Endodermal cell (in vitro differentiated cells): ENCODE results near the gene CZIB. TPM values are rescaled to one million over a fixed set of nuclear protein-coding genes. Genes with fewer than 3 reads are reported as not detected.

Experiments
- DNase-seq: peaks from one replicate; pipeline ENCODE4 v3.0.0-alpha.2; 2017
- H3K27ac ChIP-seq: 2 replicates; pipeline ENCODE4 v1.5.1; 2013; ENCODE audit warnings: mild to moderate bottlenecking, low read depth, low read length, moderate library complexity
- H3K27me3 ChIP-seq: 2 replicates; pipeline ENCODE4 v1.6.1; 2013; ENCODE audit warnings: mild to moderate bottlenecking, low read length, moderate library complexity; ENCODE audit not compliant: insufficient read depth, control insufficient read depth, poor library complexity, severe bottlenecking
- H3K36me3 ChIP-seq: 2 replicates; pipeline ENCODE4 v1.7.0; 2013; ENCODE audit warnings: mild to moderate bottlenecking, low read length, moderate library complexity; ENCODE audit not compliant: control insufficient read depth, insufficient read depth
- H3K4me1 ChIP-seq: one replicate; pipeline ENCODE4 v1.7.0; 2013; ENCODE audit warnings: low read length; ENCODE audit not compliant: control insufficient read depth, insufficient read depth
- H3K4me3 ChIP-seq: 2 replicates; pipeline ENCODE4 v1.5.1; 2013; ENCODE audit warnings: mild to moderate bottlenecking, low read length, moderate library complexity
- H3K9ac ChIP-seq: 2 replicates; pipeline ENCODE4 v1.6.1; 2013; ENCODE audit warnings: mild to moderate bottlenecking, low read length, moderate library complexity; ENCODE audit not compliant: poor library complexity, severe bottlenecking; ENCODE audit errors: extremely low read depth
- H3K9me3 ChIP-seq: 2 replicates; pipeline ENCODE4 v1.6.1; 2013; ENCODE audit warnings: mild to moderate bottlenecking, low read length, moderate library complexity; ENCODE audit not compliant: control insufficient read depth
- H3K27ac Mint-ChIP-seq: 2 replicates; pipeline ENCODE4 v1.8.0; 2020; ENCODE audit warnings: mixed read lengths
- H3K27me3 Mint-ChIP-seq: 2 replicates; pipeline ENCODE4 v1.8.0; 2021; ENCODE audit warnings: mild to moderate bottlenecking, mixed read lengths; ENCODE audit not compliant: insufficient read depth
- H3K36me3 Mint-ChIP-seq: 2 replicates; pipeline ENCODE4 v1.8.0; 2020; ENCODE audit warnings: low read depth, mixed read lengths
- H3K4me1 Mint-ChIP-seq: 2 replicates; pipeline ENCODE4 v1.8.0; 2020; ENCODE audit warnings: mixed read lengths
- H3K4me3 Mint-ChIP-seq: 2 replicates; pipeline ENCODE4 v1.8.0; 2020; ENCODE audit warnings: mild to moderate bottlenecking, moderate library complexity, mixed read lengths
- H3K9me3 Mint-ChIP-seq: 2 replicates; pipeline ENCODE4 v1.8.0; 2020; ENCODE audit warnings: mild to moderate bottlenecking, mixed read lengths
- WGBS, 2 experiments: methylation state at CpG; one replicate each; pipeline versions ENCODE4 v1.1.5 to v1.1.7; 2013; ENCODE audit warnings: missing lambda C conversion rate in 2 of 2, mixed read lengths in 1 of 2; ENCODE audit not compliant: insufficient coverage in 1 of 2, insufficient read length in 1 of 2; 5-methylcytosine and 5-hydroxymethylcytosine counted together
- total RNA-seq, 2 donors: library from RNA; stranded (reverse); fragmentation: NEBNext Ultra II Directional in 1 of 2; extraction: Animal tissue kit (Norgen Biotek cat#: 25700) in 1 of 2; gene quantifications; 2 replicates in 1 of 2; 3 replicates in 1 of 2; pipeline ENCODE4 v1.2.1, GENCODE V29; 2021
- TF ChIP-seq, protein P1 (sequence below): fragments of 200-600 bp; sonication (generic); conservative IDR thresholded peaks from 2 replicates; pipeline ENCODE4 v1.5.0; 2021; ENCODE audit warnings: antibody characterized with exemption, mild to moderate bottlenecking

Gene CZIB
- total RNA-seq, 2 donors from 2014 or later = 64.4 to 74.2 TPM

DNA sequence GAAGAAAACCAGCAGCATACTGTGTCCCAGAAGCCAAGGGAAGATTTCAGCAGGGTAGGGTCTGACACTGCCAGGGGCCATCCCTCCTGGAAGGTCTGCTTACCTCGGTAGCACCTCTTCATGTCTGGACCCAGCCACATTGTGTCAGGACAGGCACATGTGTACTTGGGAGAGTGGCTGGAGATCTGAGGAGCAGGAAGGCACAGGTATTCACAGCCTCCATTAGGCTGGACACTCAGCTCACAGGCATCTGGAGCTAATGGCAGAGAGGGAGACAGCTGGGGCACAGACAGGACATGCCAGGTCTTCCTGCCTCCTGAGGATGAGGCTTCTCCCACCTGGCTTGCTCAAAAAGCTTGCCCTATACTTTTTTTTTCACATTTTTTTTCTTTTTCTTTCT is 37.8 kb upstream of the CZIB start:
- no peak overlapping the region for H3K4me3 ChIP-seq
- no peaks in the 10 kb centered on the region for H3K27me3 ChIP-seq
- H3K9me3 Mint-ChIP-seq = no peaks in the 10 kb centered on the region
- no peaks in the 10 kb centered on the region for H3K4me1 ChIP-seq
- H3K27ac ChIP-seq = no peak overlapping the region
- H3K36me3 ChIP-seq = peaks cover 78% of the 10 kb centered on the region
- H3K27me3 Mint-ChIP-seq = no peaks in the 10 kb centered on the region
- no peak overlapping the region for H3K4me3 Mint-ChIP-seq
- TF ChIP-seq, protein P1, sequence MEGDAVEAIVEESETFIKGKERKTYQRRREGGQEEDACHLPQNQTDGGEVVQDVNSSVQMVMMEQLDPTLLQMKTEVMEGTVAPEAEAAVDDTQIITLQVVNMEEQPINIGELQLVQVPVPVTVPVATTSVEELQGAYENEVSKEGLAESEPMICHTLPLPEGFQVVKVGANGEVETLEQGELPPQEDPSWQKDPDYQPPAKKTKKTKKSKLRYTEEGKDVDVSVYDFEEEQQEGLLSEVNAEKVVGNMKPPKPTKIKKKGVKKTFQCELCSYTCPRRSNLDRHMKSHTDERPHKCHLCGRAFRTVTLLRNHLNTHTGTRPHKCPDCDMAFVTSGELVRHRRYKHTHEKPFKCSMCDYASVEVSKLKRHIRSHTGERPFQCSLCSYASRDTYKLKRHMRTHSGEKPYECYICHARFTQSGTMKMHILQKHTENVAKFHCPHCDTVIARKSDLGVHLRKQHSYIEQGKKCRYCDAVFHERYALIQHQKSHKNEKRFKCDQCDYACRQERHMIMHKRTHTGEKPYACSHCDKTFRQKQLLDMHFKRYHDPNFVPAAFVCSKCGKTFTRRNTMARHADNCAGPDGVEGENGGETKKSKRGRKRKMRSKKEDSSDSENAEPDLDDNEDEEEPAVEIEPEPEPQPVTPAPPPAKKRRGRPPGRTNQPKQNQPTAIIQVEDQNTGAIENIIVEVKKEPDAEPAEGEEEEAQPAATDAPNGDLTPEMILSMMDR = no peak
- peaks cover 67% of the 10 kb centered on the region for H3K36me3 Mint-ChIP-seq
- no peak overlapping the region for H3K9ac ChIP-seq
- no peaks in the 10 kb centered on the region for H3K9me3 ChIP-seq
- H3K27ac Mint-ChIP-seq = no peak overlapping the region
- no peak for DNase-seq
- WGBS, 2 experiments = 88% methylated on average over 1 of the region's 1 CpG; no CpG with 5 or more reads in 1 of the 2 experiments
- H3K4me1 Mint-ChIP-seq = no peaks in the 10 kb centered on the region

DNA sequence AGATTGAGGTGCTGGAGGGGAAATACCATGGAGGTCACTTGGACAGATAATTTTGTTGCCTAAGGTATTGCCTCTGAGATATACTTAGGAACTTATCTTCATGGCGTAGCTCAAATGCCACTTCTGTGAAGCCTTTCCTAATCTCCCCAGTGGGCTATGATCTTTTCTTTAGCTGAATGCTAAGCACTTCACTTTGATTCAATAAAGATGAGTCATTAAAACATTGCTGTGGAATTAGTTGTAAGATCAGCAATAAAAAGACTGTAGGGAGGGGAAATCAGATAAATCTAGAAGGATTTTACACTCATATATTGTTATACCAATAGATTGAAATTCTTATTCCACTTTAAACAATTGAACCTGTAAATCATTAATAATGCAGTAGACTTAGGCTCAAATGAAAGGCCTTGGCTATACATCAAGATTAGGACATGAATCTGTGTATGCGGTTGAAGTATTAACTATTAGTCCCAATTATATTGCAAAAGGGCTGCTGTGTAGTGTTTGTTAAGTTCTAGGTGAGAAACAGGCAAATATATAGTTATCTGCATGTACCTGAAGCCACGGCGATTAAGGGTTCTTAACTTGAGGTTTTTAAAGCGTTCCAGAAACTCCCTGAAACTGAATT is 37.1 kb upstream of the CZIB start:
- H3K4me1 Mint-ChIP-seq = no peaks in the 10 kb centered on the region
- H3K4me3 ChIP-seq = no peak overlapping the region
- peaks cover 65% of the 10 kb centered on the region for H3K36me3 Mint-ChIP-seq
- H3K27ac Mint-ChIP-seq = peak overlapping the region; percentile 14
- no peak for DNase-seq
- H3K36me3 ChIP-seq = peaks cover 75% of the 10 kb centered on the region
- no peaks in the 10 kb centered on the region for H3K4me1 ChIP-seq
- TF ChIP-seq, protein P1 = no peak
- 94 to 96% methylated on average over 5 of the region's 5 CpGs for WGBS, 2 experiments
- no peaks in the 10 kb centered on the region for H3K27me3 Mint-ChIP-seq
- H3K9ac ChIP-seq = no peak overlapping the region
- H3K27ac ChIP-seq = no peak overlapping the region
- H3K9me3 ChIP-seq = no peaks in the 10 kb centered on the region
- no peaks in the 10 kb centered on the region for H3K9me3 Mint-ChIP-seq
- H3K27me3 ChIP-seq = no peaks in the 10 kb centered on the region
- H3K4me3 Mint-ChIP-seq = no peak overlapping the region

DNA sequence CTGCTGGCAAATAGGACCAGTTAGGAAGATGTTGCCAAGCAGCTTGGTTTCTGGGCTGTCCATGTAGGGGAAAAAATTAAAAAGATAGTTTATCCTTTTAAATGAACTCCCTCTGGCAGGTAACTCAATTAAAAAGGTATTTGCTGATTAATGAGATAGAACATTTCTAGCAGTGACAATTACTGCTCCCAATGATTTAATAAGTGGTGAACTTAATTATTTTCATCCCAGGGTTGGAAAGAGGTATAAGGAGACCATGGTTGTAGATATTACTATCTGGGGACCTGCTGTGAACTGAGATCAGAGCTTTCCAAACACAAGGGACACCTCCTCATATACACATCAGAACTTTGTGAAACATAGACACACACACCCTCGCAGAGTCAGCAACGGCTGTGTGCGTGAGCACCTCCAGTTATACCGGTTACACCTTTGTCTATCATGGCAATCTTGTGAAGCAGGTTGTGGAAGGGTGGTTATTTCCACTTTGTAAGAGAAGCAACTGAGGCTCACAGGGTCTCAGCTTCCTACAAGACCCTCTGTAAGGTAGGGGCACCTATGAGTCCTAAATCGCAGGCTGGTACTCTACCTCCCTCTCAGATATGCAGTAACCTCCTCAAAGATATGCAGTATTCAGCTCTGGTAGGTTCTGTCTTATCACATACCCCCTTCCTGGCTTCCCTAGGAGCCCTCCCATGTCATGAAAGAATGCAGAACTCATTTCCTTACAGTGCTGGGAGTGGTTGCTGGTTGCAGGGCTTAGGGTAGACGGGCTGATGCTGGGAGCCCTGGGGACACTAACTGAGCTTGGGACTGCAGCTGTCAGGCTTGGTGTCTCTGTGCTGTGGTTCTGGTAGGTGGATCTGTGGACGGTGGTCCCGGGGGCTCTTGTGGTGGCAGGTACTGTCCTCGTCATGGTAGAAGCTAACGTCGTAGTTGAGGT is 36.3 kb upstream of the CZIB start:
- Mint-ChIP-seq H3K27me3 (no peaks in the 10 kb centered on the region), H3K9me3 (no peaks in the 10 kb centered on the region), H3K4me3 (no peak overlapping the region), H3K27ac (peak overlapping the region; percentile 14), H3K4me1 (no peaks in the 10 kb centered on the region), H3K36me3 (peaks cover 70% of the 10 kb centered on the region)
- Histone ChIP-seq H3K9me3 (no peaks in the 10 kb centered on the region), H3K4me1 (no peaks in the 10 kb centered on the region), H3K36me3 (peaks cover 72% of the 10 kb centered on the region), H3K4me3 (no peak overlapping the region), H3K27me3 (no peaks in the 10 kb centered on the region), H3K9ac (no peak overlapping the region), H3K27ac (no peak overlapping the region)
- 96 to 98% methylated on average over 10 to 11 of the region's 11 CpGs for WGBS, 2 experiments
- TF ChIP-seq, protein P1 = no peak
- DNase-seq = peak; percentile 28
